HL-60 (cell line): Measurements from ENCODE around the gene ANKS1B.

Source experiments
- CTCF ChIP-seq: IDR thresholded peaks from one replicate; pipeline ENCODE4 v1.5.1; 2011; ENCODE audit warnings: low read length, control low read depth, inconsistent platforms; ENCODE audit not compliant: insufficient read depth
- GABPA ChIP-seq: IDR thresholded peaks from 2 replicates; pipeline ENCODE4 v1.6.1; 2012; ENCODE audit warnings: low read depth
- REST ChIP-seq: IDR thresholded peaks from 2 replicates; pipeline ENCODE4 v1.6.1; 2012; ENCODE audit warnings: low read depth; ENCODE audit not compliant: insufficient replicate concordance
- SPI1 ChIP-seq: IDR thresholded peaks from 2 replicates; pipeline ENCODE4 v1.6.1; 2012; ENCODE audit warnings: low read depth, mild to moderate bottlenecking, borderline replicate concordance

- TF ChIP-seq GABPA, result no peak
- no peak for TF ChIP-seq CTCF
- TF ChIP-seq REST, result no peak
- no peak for TF ChIP-seq SPI1
These were observed 18.3 kb downstream of the ANKS1B start for GRCh38 chr12:99966429-99966828.
